OCI-LY3 (cell line): ENCODE measurements around the gene GPAT3.

Experiments
- H2AFZ ChIP-seq: fragments of 200-600, 300-600 bp; shearing (Covaris generic); 2 replicates; pipeline ENCODE4 v1.6.0; 2014; ENCODE audit warnings: antibody characterized with exemption, low read depth, low read length
- H3K27ac ChIP-seq: fragments of 200-600, 300-600 bp; sonication (generic); 2 replicates; pipeline ENCODE4 v1.5.1; 2014; ENCODE audit warnings: mild to moderate bottlenecking, low read length, moderate library complexity, mixed read lengths
- H3K27me3 ChIP-seq: fragments of 200-600, 300-600 bp; sonication (generic); 2 replicates; pipeline ENCODE4 v1.6.1; 2014; ENCODE audit warnings: low read depth, low read length, mixed read lengths
- H3K36me3 ChIP-seq: fragments of 200-600, 300-600 bp; sonication (generic); replicated peaks from 2 replicates; pipeline ENCODE3; 2014; ENCODE audit warnings: low read depth, low read length, mixed read lengths
- H3K4me1 ChIP-seq: fragments of 300-600, 200-600 bp; sonication (generic); 2 replicates; pipeline ENCODE4 v1.6.1; 2014; ENCODE audit warnings: low read length, mixed read lengths
- H3K4me2 ChIP-seq: fragments of 200-600, 300-600 bp; sonication (generic); 2 replicates; pipeline ENCODE4 v1.6.1; 2014; ENCODE audit warnings: low read length, mixed read lengths
- H3K4me3 ChIP-seq: fragments of 300-600, 200-600 bp; sonication (generic); 2 replicates; pipeline ENCODE4 v1.5.1; 2014; ENCODE audit warnings: antibody characterized with exemption, mild to moderate bottlenecking, low read length, moderate library complexity
- H3K79me2 ChIP-seq: fragments of 300-600, 200-600 bp; shearing (Covaris generic); 2 replicates; pipeline ENCODE4 v1.6.1; 2014; ENCODE audit warnings: mild to moderate bottlenecking, low read length, mixed read lengths
- H3K9ac ChIP-seq: fragments of 300-600, 200-600 bp; shearing (Covaris generic); 2 replicates; pipeline ENCODE4 v1.6.0; 2014; ENCODE audit warnings: mild to moderate bottlenecking, low read length, moderate library complexity
- H3K9me3 ChIP-seq: fragments of 200-600, 300-600 bp; shearing (Covaris generic); 2 replicates; pipeline ENCODE4 v1.6.1; 2014; ENCODE audit warnings: low read length, mixed read lengths; ENCODE audit not compliant: insufficient read depth
- H4K20me1 ChIP-seq: fragments of 200-600, 300-600 bp; sonication (generic); 2 replicates; pipeline ENCODE4 v1.6.1; 2016; ENCODE audit warnings: low read length, mixed read lengths; ENCODE audit not compliant: insufficient read depth
- EZH2phosphoT487 ChIP-seq: fragments of 200-600 bp; shearing (Covaris generic); IDR thresholded peaks from 2 replicates; pipeline ENCODE4 v1.6.1; 2018; ENCODE audit warnings: antibody characterized with exemption, mixed run types, low read depth
- TF ChIP-seq, protein P1 (sequence below): fragments of 200-600, 300-600 bp; sonication (generic); IDR thresholded peaks from 2 replicates; pipeline ENCODE4 v1.5.1; 2014; ENCODE audit warnings: antibody characterized with exemption, low read length, low read depth

The GPAT3 gene

DNA sequence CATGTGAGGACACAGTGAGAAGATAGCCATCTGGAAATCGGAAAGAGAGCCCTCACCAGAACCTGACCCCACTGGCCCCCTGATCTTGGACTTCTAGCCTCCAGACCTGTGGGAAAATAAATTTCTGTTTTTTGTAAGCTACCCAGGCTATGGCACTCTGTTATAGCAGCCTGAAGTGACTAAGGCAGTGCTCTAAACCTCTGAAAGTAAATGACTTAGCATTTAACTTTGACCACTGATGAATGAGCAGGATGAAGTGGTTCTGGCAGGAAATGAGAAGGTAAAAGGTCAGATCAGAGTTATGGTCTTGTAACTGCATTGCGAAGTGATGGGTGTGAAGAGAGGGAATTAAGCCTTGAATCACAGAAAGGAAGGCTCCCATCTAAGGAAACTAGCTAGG lies 17.0 kb downstream of the GPAT3 start:
- H3K27ac ChIP-seq: no peak overlapping the region

DNA sequence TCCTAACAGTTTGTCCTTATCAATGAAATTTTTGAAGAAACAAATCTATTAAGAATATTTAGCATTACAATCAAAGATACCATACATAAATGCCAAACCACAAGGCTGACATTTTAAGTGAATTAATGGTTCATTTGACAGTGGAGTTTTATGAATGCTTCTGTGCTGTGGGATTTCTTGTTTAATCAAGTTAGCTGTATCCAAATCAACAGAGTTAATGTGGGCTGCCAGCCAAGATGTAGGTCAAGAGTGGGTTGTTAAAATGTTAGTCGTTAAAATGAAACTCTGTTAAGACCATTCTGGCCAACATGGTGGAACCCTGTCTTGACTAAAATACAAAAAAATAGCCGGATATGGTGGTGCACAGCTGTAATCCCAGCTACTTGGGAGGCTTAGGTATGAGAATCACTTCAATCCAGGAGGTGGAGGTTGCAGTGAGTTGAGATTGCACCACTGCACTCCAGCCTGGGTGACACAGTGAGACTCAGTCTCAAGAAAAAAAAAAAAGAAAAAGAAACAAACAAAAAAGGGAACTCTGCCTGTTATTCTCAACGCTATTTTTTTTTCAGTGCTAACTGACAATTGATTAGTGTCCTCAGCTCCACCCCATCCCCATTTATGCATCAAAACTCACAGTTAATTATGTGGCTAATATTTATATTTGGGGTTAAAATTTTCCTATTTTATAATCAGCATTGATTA lies 20.2 kb downstream of the GPAT3 start:
- H4K20me1 ChIP-seq: no peaks in the 10 kb centered on the region
- H3K36me3 ChIP-seq: no peaks in the 10 kb centered on the region
- H3K4me3 ChIP-seq: no peak overlapping the region
- no peaks in the 10 kb centered on the region for H3K9me3 ChIP-seq
- H3K9ac ChIP-seq: no peak overlapping the region
- no peak overlapping the region for H2AFZ ChIP-seq
- H3K4me2 ChIP-seq: no peak overlapping the region
- no peaks in the 10 kb centered on the region for H3K79me2 ChIP-seq
- H3K27me3 ChIP-seq: no peaks in the 10 kb centered on the region
- no peak overlapping the region for H3K27ac ChIP-seq
- H3K4me1 ChIP-seq: peaks cover 18% of the 10 kb centered on the region
- TF ChIP-seq EZH2phosphoT487: no peak
- TF ChIP-seq, protein P1, sequence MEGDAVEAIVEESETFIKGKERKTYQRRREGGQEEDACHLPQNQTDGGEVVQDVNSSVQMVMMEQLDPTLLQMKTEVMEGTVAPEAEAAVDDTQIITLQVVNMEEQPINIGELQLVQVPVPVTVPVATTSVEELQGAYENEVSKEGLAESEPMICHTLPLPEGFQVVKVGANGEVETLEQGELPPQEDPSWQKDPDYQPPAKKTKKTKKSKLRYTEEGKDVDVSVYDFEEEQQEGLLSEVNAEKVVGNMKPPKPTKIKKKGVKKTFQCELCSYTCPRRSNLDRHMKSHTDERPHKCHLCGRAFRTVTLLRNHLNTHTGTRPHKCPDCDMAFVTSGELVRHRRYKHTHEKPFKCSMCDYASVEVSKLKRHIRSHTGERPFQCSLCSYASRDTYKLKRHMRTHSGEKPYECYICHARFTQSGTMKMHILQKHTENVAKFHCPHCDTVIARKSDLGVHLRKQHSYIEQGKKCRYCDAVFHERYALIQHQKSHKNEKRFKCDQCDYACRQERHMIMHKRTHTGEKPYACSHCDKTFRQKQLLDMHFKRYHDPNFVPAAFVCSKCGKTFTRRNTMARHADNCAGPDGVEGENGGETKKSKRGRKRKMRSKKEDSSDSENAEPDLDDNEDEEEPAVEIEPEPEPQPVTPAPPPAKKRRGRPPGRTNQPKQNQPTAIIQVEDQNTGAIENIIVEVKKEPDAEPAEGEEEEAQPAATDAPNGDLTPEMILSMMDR: no peak

More for the DNA sequence above, 17.0 kb downstream of the GPAT3 start:
- Histone ChIP-seq H3K79me2 (no peaks in the 10 kb centered on the region), H3K9me3 (no peaks in the 10 kb centered on the region), H3K9ac (no peak overlapping the region), H3K36me3 (no peaks in the 10 kb centered on the region), H3K4me3 (no peak overlapping the region), H3K4me2 (no peak overlapping the region), H2AFZ (no peak overlapping the region), H4K20me1 (no peaks in the 10 kb centered on the region), H3K27me3 (no peaks in the 10 kb centered on the region), H3K4me1 (peaks cover under 1% of the 10 kb centered on the region)
- no peak for TF ChIP-seq EZH2phosphoT487
- TF ChIP-seq, protein P1: no peak

DNA sequence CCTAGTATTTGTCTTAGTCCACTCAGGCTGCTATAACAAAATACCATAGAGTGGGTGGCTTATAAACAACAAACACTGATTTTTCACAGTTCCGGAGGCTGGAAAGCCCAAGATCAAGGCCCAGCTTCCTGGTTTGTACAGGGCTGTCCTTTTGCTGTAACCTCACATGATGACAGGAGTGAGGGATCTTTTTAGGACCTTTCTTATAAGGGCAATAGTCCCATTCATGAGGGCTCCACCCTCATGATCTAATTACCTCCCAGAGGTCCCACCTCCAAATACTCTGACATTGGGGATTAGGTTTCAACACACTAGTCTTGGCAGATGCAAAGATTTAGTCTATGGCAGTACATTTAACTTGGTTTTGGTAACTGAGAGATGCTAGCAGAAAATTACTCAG lies 20.9 kb downstream of the GPAT3 start:
- Histone ChIP-seq H3K4me2 (no peak overlapping the region), H3K9ac (no peak overlapping the region), H3K79me2 (no peaks in the 10 kb centered on the region), H3K4me1 (peaks cover 18% of the 10 kb centered on the region), H3K4me3 (no peak overlapping the region), H4K20me1 (no peaks in the 10 kb centered on the region), H3K9me3 (no peaks in the 10 kb centered on the region), H3K27ac (no peak overlapping the region), H3K36me3 (no peaks in the 10 kb centered on the region), H2AFZ (no peak overlapping the region), H3K27me3 (no peaks in the 10 kb centered on the region)
- TF ChIP-seq, protein P1: no peak
- no peak for TF ChIP-seq EZH2phosphoT487

DNA sequence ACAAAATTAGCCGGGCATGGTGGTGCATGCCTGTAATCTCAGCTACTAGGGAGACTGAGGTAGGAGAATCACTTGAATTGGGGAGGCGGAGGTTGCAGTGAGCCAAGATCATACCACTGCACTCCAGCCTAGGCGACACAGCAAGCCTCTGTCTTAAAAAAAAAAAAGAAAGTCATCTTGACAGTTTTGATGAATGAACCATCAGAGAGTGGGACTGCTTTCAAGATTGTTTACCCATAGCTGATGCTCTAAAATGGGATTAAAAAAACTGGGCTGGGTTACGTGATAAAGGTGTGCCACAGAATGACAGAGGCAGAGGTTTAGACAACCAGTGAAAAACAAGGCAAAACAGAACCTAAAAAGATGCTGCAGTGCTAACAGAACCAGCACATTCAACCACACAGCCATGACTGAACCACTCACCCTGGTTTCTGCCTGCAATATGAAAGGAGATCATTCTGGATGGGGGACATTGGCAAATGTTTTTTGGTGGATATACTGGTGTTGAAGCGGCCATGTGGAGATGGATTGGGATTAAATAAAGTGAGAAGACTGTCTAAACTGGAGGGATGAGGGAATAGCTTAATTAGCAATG lies 22.2 kb downstream of the GPAT3 start:
- Histone ChIP-seq H3K9ac (peak overlapping the region; percentile 7; the same call in 1 of the 2 replicates), H3K79me2 (no peaks in the 10 kb centered on the region), H3K36me3 (no peaks in the 10 kb centered on the region), H3K4me1 (peaks cover 18% of the 10 kb centered on the region), H3K4me2 (peak overlapping the region; percentile 45), H3K4me3 (no peak overlapping the region), H2AFZ (no peak overlapping the region), H3K27ac (peak overlapping the region; percentile 8; the same call in 1 of the 2 replicates), H3K27me3 (no peaks in the 10 kb centered on the region), H3K9me3 (no peaks in the 10 kb centered on the region), H4K20me1 (no peaks in the 10 kb centered on the region)
- TF ChIP-seq, protein P1: no peak
- TF ChIP-seq EZH2phosphoT487: no peak
